ENCODE data around the gene TTC7B. TPM values are rescaled to one million over a fixed set of nuclear protein-coding genes. Genes with fewer than 3 reads are reported as not detected.

Gene TTC7B
- total and polyA plus RNA-seq, 2 of the 8 experiments (the other 6 are each of a cell fraction or from before 2014, with no cell fraction given): 23.7 to 34.0 TPM

- Histone ChIP-seq H3K9me3 (ENCODE audit: insufficient read depth in 2 of 2, low read depth in 1 of 2, low read length in 1 of 2) (0 out of 4 replicates have a peak, but pooled peaks cover 0 to 5% of the 10 kb centered on the region in 2 experiments), H2AFZ (ENCODE audit: low read length) (no peak overlapping the region), H2BK12ac (ENCODE audit: low read depth, low read length) (no peak overlapping the region), H3K79me1 (ENCODE audit: low read depth, low read length) (no peaks in the 10 kb centered on the region), H3K36me3 (ENCODE audit: control insufficient read depth in 2 of 4, insufficient read depth in 4 of 4, low read length in 3 of 4) (no peaks in the 10 kb centered on the region), H3K79me2 (ENCODE audit: control insufficient read depth in 1 of 2, insufficient read depth in 2 of 2, low read length in 2 of 2) (no peaks in the 10 kb centered on the region), H2BK15ac (ENCODE audit: low read length) (no peak overlapping the region), H3K23me2 (ENCODE audit: low read depth, low read length) (no peaks in the 10 kb centered on the region), H3K27ac (ENCODE audit: low read depth, low read length) (no peak overlapping the region), H4K91ac (replicated peaks; ENCODE audit: insufficient read length, low read length) (no peak overlapping the region), H3K9ac (replicated peaks in 1 of 4; ENCODE audit: extremely low read depth in 1 of 4, low read depth in 3 of 4, low read length in 3 of 4) (no peak overlapping the region), H3K14ac (ENCODE audit: insufficient read length) (no peak overlapping the region), H3K4me2 (ENCODE audit: insufficient read depth in 1 of 2, low read depth in 2 of 2, low read length in 2 of 2) (no peak overlapping the region), H4K8ac (ENCODE audit: extremely low read depth, insufficient read depth, low read length) (no peak overlapping the region), H3K56ac (replicated peaks; ENCODE audit: insufficient read length, low read depth, low read length) (no peak overlapping the region), H3K4me1 (replicated peaks in 1 of 4; ENCODE audit: control insufficient read depth in 3 of 4, insufficient read depth in 4 of 4, low read length in 3 of 4) (peaks cover 0 to 5% (median under 1%) of the 10 kb centered on the region in 4 experiments; a peak in 4 of 7 replicates), H4K5ac (ENCODE audit: insufficient read length, low read depth, low read length) (no peak overlapping the region), H3K23ac (ENCODE audit: insufficient read length) (no peak overlapping the region), H3K4ac (replicated peaks; ENCODE audit: insufficient read length, low read depth, low read length) (no peak overlapping the region), H2BK20ac (ENCODE audit: low read length) (no peak overlapping the region), H4K20me1 (replicated peaks in 1 of 2; ENCODE audit: control insufficient read depth in 1 of 2, insufficient read depth in 2 of 2, low read length in 2 of 2) (no peaks in the 10 kb centered on the region), H2AK5ac (ENCODE audit: low read depth, low read length) (no peak overlapping the region), H3K4me3 (ENCODE audit: extremely low read depth in 1 of 4, insufficient read depth in 2 of 4, low read depth in 3 of 4, low read length in 4 of 4) (no peak overlapping the region), H3K18ac (ENCODE audit: extremely low read depth, low read length) (no peak overlapping the region), H2BK120ac (replicated peaks; ENCODE audit: low read depth, low read length) (no peak overlapping the region), H2BK5ac (ENCODE audit: low read depth, low read length) (no peak overlapping the region), H3K27me3 (replicated peaks in 1 of 4; ENCODE audit: control insufficient read depth in 3 of 4, extremely low read depth in 1 of 4, insufficient read depth in 3 of 4, low read length in 3 of 4) (no peaks in the 10 kb centered on the region)
- no peak for DNase-seq (ENCODE audit: low read depth in 1 of 2, low spot score in 2 of 2)
- ChIA-PET POLR2A (ENCODE audit: partially characterized antibody) (no interaction called here), CTCF (ENCODE audit: partially characterized antibody) (interaction anchor here (1.4 to 1.6 kb wide), 2 partner anchors 23 to 72 kb away, joined by 3 to 8 read pairs; no protein-coding TSS in a partner anchor)
- 93% methylated on average over 7 of the region's 7 CpGs; no CpG with 5 or more reads in 1 of the 2 experiments for WGBS, 2 experiments (ENCODE audit: extremely low coverage in 1 of 2, insufficient coverage in 1 of 2, insufficient read length in 1 of 2, insufficient replicate concordance in 2 of 2, low coverage in 1 of 2, low lambda C conversion rate in 2 of 2, missing lambda C conversion rate in 1 of 2)
- TF ChIP-seq TEAD4 (IDR thresholded peaks at IDR 0.05; ENCODE audit: low read depth, low read length): no peak
- no peak for TF ChIP-seq GABPA (IDR thresholded peaks at IDR 0.05; ENCODE audit: borderline replicate concordance, insufficient read depth, low read length)
- no peak for FAIRE-seq
Measured at GRCh38 chr14:90530523-90530922, 285.7 kb downstream of the TTC7B start.
